Mucosa of rectum (tissue), 2 donors: Measurements from ENCODE around the gene ADAM33.

ENCODE experiments used
- H3K27ac ChIP-seq, 2 donors: one replicate each; pipeline ENCODE4 v1.7.0; 2013; ENCODE audit warnings: inconsistent platforms in 2 of 2, low read depth in 2 of 2, low read length in 2 of 2
- H3K27me3 ChIP-seq, 2 donors: one replicate each; pipeline ENCODE4 v1.7.0; 2013; ENCODE audit warnings: low read length in 2 of 2; ENCODE audit not compliant: control insufficient read depth in 2 of 2, insufficient read depth in 2 of 2
- H3K36me3 ChIP-seq, 2 donors: one replicate each; pipeline ENCODE4 v1.7.0; 2013; ENCODE audit warnings: low read length in 2 of 2; ENCODE audit not compliant: control insufficient read depth in 2 of 2, insufficient read depth in 2 of 2
- H3K4me1 ChIP-seq, 2 donors: one replicate each; pipeline ENCODE4 v1.7.0; 2013; ENCODE audit warnings: low read length in 2 of 2, mild to moderate bottlenecking in 1 of 2; ENCODE audit not compliant: control insufficient read depth in 2 of 2, insufficient read depth in 2 of 2
- H3K4me3 ChIP-seq, 2 donors: one replicate each; pipeline ENCODE4 v1.7.0; 2013; ENCODE audit warnings: low read length in 2 of 2
- H3K9ac ChIP-seq, 2 donors: one replicate each; pipeline ENCODE4 v1.7.0; 2013; ENCODE audit warnings: low read length in 2 of 2, low read depth in 1 of 2, mild to moderate bottlenecking in 1 of 2
- H3K9me3 ChIP-seq, 2 donors: one replicate each; pipeline ENCODE4 v1.7.0; 2013; ENCODE audit warnings: low read length in 2 of 2; ENCODE audit not compliant: control insufficient read depth in 2 of 2
- donor health status: healthy.
- donor health status: Normal muscosa, but diverticular disease.

ADAM33 gene

GRCh38 chr20:3658716-3659491 is 22.9 kb downstream of the ADAM33 start:
- H3K27ac ChIP-seq: no peak overlapping the region
- H3K4me3 ChIP-seq: no peak overlapping the region
- H3K4me1 ChIP-seq: no peaks in the 10 kb centered on the region
- H3K9ac ChIP-seq: no peak overlapping the region
- H3K9me3 ChIP-seq: no peaks in the 10 kb centered on the region
- H3K27me3 ChIP-seq: peaks cover 11 to 22% of the 10 kb centered on the region in 2 donors
- H3K36me3 ChIP-seq: no peaks in the 10 kb centered on the region

DNA sequence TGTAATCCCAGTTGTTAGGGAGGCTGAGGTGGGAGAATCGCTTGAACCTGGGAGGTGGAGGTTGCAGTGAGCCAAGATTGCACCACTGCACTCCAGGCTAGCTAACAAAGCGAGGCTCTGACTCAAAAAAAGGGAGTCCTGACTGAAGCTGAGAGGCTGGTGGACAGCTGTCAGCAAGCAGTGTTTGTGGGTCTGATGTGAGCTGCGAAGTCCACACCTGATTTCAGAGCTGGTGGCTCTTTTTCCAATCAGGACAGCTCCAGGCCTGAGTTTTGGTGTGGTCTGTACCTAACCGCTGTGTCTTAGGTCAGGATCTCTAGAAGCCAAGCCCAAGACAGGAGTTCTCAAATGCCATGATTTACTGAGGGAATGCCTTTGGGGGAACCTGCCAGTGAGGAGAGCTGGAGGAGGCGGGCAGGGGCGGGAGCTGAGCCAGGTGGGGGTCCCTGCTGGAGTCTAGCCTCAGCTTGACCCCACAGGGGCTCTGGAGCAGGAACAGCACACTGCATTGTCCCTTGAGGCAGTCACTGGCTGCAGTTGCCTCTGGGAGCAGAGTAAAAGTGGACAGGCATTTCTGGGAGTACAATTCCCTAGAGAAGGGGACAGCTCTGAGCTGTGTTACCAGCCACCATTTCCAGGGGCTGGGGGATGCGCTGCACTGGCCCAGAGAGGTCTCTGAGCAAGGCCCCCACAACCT is 23.6 kb downstream of the ADAM33 start:
- H3K4me1 ChIP-seq: no peaks in the 10 kb centered on the region
- H3K4me3 ChIP-seq: no peak overlapping the region
- H3K9ac ChIP-seq: no peak overlapping the region
- no peak overlapping the region for H3K27ac ChIP-seq
- H3K27me3 ChIP-seq: peaks cover 11 to 22% of the 10 kb centered on the region in 2 donors
- H3K36me3 ChIP-seq: no peaks in the 10 kb centered on the region
- H3K9me3 ChIP-seq: no peaks in the 10 kb centered on the region

DNA sequence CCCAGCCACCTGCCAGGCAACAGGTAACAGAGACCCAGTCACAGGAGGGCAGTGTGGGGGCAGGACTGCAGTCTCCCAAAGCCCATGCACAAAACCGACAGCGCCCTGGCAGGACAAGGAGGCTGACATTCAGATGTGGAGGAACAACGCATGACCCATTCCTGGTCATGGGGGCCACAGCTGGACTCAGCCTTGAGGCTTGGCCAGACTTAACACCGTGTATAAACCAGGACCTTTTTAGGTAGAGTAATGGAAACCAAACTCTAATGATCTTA is 26.7 kb downstream of the ADAM33 start:
- Histone ChIP-seq H3K36me3 (no peaks in the 10 kb centered on the region), H3K27me3 (peaks cover 3 to 6% of the 10 kb centered on the region in 2 donors), H3K9me3 (no peaks in the 10 kb centered on the region), H3K27ac (no peak overlapping the region), H3K9ac (no peak overlapping the region), H3K4me1 (no peaks in the 10 kb centered on the region), H3K4me3 (no peak overlapping the region)

GRCh38 chr20:3654326-3655130 is 27.3 kb downstream of the ADAM33 start:
- Histone ChIP-seq H3K27me3 (peaks cover 0 to 3% of the 10 kb centered on the region in 2 donors), H3K4me3 (no peak overlapping the region), H3K9me3 (no peaks in the 10 kb centered on the region), H3K4me1 (no peaks in the 10 kb centered on the region), H3K9ac (no peak overlapping the region), H3K36me3 (no peaks in the 10 kb centered on the region), H3K27ac (no peak overlapping the region)

DNA sequence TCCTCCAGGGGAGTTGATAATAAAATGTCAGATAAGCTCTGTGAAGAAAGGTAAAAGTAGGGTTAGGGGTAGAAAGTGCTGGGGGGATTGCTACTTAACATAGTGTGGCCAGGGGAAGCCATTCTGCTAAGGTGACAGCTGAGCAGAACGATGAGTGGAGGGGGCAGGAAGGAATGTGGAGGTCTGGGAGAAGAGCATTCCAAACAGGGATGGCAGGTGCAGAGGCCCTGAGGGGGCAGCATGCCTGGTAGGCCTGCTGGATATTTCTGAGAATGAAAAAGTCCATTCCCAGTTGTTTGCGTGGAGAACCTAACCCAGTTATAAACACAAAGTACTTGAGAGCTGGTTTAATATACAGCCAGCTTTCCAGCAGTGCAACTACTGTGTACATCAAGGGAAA is 27.9 kb downstream of the ADAM33 start:
- Histone ChIP-seq H3K27ac (no peak overlapping the region), H3K9me3 (no peaks in the 10 kb centered on the region), H3K4me1 (no peaks in the 10 kb centered on the region), H3K9ac (no peak overlapping the region), H3K27me3 (peaks cover 0 to 3% of the 10 kb centered on the region in 2 donors), H3K36me3 (peaks cover 0 to 3% of the 10 kb centered on the region in 2 donors), H3K4me3 (no peak overlapping the region)

- H3K27ac ChIP-seq: no peak overlapping the region
- H3K9ac ChIP-seq: no peak overlapping the region
- H3K4me1 ChIP-seq: no peaks in the 10 kb centered on the region
- H3K36me3 ChIP-seq: peaks cover 0 to 6% of the 10 kb centered on the region in 2 donors
- H3K9me3 ChIP-seq: no peaks in the 10 kb centered on the region
- no peak overlapping the region for H3K4me3 ChIP-seq
- peaks cover 0 to under 1% of the 10 kb centered on the region in 2 donors for H3K27me3 ChIP-seq
These were observed 28.9 kb downstream of the ADAM33 start for GRCh38 chr20:3652676-3653596.

DNA sequence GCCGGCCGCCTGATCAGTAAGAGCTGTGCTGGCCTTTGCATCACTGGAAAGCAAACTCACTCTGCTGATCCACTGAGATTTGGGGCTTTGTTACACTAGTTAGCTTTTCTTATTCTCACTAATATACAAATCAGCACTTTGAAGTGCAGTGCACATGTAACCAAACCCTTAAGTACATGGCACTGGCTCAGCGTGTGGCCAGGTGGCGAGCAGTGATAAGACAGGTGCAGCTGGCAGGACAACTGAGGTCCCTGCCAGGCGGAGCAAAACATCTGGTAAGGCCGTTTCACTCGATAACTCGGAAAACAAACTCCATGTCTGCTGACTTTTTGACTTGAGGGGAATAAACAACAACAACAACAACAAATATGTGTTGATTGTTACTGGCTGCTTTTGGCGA is 29.6 kb downstream of the ADAM33 start:
- no peaks in the 10 kb centered on the region for H3K27me3 ChIP-seq
- no peak overlapping the region for H3K27ac ChIP-seq
- peaks cover 0 to 7% of the 10 kb centered on the region in 2 donors for H3K36me3 ChIP-seq
- no peaks in the 10 kb centered on the region for H3K9me3 ChIP-seq
- H3K4me1 ChIP-seq: no peaks in the 10 kb centered on the region
- H3K4me3 ChIP-seq: no peak overlapping the region
- no peak overlapping the region for H3K9ac ChIP-seq

GRCh38 chr20:3651204-3651962 is 30.4 kb downstream of the ADAM33 start:
- Histone ChIP-seq H3K36me3 (peaks cover 0 to 13% of the 10 kb centered on the region in 2 donors), H3K27me3 (no peaks in the 10 kb centered on the region), H3K4me1 (no peaks in the 10 kb centered on the region), H3K4me3 (no peak overlapping the region), H3K9ac (no peak overlapping the region), H3K9me3 (no peaks in the 10 kb centered on the region), H3K27ac (no peak overlapping the region)

- H3K36me3 ChIP-seq: peaks cover 3 to 26% of the 10 kb centered on the region in 2 donors
- no peak overlapping the region for H3K27ac ChIP-seq
- no peak overlapping the region for H3K4me3 ChIP-seq
- H3K27me3 ChIP-seq: no peaks in the 10 kb centered on the region
- no peaks in the 10 kb centered on the region for H3K4me1 ChIP-seq
- no peak overlapping the region for H3K9ac ChIP-seq
- no peaks in the 10 kb centered on the region for H3K9me3 ChIP-seq
These were observed 32.9 kb downstream of the ADAM33 start for GRCh38 chr20:3648951-3649350.
